ENCODE data around the gene GARIN5A. TPM values are rescaled to one million over a fixed set of nuclear protein-coding genes. Genes with fewer than 3 reads are reported as not detected.

The GARIN5A gene
- total and polyA plus RNA-seq, 2 experiments from 2014 or later = 13.3 to 25.0 TPM

DNA sequence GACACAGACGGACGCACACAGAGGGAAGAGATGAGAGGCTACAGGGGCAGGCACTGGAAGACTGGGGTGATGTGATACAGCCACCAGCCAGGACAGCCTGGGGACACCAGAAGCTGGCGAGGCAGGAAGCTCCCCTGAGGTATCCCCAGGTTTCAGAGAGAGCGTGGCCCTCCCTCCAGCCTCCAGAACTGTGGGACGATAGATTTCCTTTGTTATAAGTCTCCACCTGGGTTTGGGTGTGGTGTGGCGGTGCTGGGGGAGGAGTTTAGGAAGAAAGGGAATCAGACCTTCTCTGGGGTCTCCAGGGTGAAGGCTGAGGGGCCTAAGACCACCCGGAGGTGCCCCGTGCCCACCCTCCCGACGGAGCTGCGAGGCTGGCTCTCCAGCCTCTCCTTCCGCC, 39.8 kb upstream of the GARIN5A start:
- H3K27ac ChIP-seq (ENCODE audit: low read depth) = no peak overlapping the region
- no peaks in the 10 kb centered on the region for H3K79me2 ChIP-seq (replicated peaks; ENCODE audit: insufficient read depth)
- H2AFZ ChIP-seq = peak overlapping the region; percentile 72; the same call in 1 of the 2 replicates
- H3K27me3 ChIP-seq (ENCODE audit: insufficient read depth) = peaks cover 12% of the 10 kb centered on the region
- H3K36me3 Mint-ChIP-seq (ENCODE audit: low read depth) = peaks cover 23% of the 10 kb centered on the region
- H4K20me1 ChIP-seq (replicated peaks; ENCODE audit: insufficient read depth) = no peaks in the 10 kb centered on the region
- ATAC-seq = no peak
- TF ChIP-seq, protein P1, sequence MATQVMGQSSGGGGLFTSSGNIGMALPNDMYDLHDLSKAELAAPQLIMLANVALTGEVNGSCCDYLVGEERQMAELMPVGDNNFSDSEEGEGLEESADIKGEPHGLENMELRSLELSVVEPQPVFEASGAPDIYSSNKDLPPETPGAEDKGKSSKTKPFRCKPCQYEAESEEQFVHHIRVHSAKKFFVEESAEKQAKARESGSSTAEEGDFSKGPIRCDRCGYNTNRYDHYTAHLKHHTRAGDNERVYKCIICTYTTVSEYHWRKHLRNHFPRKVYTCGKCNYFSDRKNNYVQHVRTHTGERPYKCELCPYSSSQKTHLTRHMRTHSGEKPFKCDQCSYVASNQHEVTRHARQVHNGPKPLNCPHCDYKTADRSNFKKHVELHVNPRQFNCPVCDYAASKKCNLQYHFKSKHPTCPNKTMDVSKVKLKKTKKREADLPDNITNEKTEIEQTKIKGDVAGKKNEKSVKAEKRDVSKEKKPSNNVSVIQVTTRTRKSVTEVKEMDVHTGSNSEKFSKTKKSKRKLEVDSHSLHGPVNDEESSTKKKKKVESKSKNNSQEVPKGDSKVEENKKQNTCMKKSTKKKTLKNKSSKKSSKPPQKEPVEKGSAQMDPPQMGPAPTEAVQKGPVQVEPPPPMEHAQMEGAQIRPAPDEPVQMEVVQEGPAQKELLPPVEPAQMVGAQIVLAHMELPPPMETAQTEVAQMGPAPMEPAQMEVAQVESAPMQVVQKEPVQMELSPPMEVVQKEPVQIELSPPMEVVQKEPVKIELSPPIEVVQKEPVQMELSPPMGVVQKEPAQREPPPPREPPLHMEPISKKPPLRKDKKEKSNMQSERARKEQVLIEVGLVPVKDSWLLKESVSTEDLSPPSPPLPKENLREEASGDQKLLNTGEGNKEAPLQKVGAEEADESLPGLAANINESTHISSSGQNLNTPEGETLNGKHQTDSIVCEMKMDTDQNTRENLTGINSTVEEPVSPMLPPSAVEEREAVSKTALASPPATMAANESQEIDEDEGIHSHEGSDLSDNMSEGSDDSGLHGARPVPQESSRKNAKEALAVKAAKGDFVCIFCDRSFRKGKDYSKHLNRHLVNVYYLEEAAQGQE (IDR thresholded peaks at IDR 0.05; ENCODE audit: unreplicated experiment) = no peak
- TF ChIP-seq EZH2 (IDR thresholded peaks at IDR 0.05; ENCODE audit: low read depth, unreplicated experiment) (no peak), POLR2AphosphoS5 (IDR thresholded peaks at IDR 0.05; ENCODE audit: low read depth) (no peak), CREB1 (CRISPR knock-in tag; IDR thresholded peaks at IDR 0.05; ENCODE audit: low read depth) (no peak), JUNB (IDR thresholded peaks at IDR 0.05; ENCODE audit: unreplicated experiment) (no peak), ZNF331 (CRISPR knock-in tag; IDR thresholded peaks at IDR 0.05; ENCODE audit: low read depth) (no peak), STAT1 (IDR thresholded peaks at IDR 0.05; ENCODE audit: unreplicated experiment) (no peak), ZNF114 (CRISPR knock-in tag; IDR thresholded peaks at IDR 0.05) (no peak)
- TF ChIP-seq, protein P2, sequence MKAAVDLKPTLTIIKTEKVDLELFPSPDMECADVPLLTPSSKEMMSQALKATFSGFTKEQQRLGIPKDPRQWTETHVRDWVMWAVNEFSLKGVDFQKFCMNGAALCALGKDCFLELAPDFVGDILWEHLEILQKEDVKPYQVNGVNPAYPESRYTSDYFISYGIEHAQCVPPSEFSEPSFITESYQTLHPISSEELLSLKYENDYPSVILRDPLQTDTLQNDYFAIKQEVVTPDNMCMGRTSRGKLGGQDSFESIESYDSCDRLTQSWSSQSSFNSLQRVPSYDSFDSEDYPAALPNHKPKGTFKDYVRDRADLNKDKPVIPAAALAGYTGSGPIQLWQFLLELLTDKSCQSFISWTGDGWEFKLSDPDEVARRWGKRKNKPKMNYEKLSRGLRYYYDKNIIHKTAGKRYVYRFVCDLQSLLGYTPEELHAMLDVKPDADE (IDR thresholded peaks at IDR 0.05) = no peak
- TF ChIP-seq, protein P3, sequence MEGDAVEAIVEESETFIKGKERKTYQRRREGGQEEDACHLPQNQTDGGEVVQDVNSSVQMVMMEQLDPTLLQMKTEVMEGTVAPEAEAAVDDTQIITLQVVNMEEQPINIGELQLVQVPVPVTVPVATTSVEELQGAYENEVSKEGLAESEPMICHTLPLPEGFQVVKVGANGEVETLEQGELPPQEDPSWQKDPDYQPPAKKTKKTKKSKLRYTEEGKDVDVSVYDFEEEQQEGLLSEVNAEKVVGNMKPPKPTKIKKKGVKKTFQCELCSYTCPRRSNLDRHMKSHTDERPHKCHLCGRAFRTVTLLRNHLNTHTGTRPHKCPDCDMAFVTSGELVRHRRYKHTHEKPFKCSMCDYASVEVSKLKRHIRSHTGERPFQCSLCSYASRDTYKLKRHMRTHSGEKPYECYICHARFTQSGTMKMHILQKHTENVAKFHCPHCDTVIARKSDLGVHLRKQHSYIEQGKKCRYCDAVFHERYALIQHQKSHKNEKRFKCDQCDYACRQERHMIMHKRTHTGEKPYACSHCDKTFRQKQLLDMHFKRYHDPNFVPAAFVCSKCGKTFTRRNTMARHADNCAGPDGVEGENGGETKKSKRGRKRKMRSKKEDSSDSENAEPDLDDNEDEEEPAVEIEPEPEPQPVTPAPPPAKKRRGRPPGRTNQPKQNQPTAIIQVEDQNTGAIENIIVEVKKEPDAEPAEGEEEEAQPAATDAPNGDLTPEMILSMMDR (conservative IDR thresholded peaks at IDR 0.05; ENCODE audit: low read depth in 2 of 2) = no peak
- TF ChIP-seq, protein P4, sequence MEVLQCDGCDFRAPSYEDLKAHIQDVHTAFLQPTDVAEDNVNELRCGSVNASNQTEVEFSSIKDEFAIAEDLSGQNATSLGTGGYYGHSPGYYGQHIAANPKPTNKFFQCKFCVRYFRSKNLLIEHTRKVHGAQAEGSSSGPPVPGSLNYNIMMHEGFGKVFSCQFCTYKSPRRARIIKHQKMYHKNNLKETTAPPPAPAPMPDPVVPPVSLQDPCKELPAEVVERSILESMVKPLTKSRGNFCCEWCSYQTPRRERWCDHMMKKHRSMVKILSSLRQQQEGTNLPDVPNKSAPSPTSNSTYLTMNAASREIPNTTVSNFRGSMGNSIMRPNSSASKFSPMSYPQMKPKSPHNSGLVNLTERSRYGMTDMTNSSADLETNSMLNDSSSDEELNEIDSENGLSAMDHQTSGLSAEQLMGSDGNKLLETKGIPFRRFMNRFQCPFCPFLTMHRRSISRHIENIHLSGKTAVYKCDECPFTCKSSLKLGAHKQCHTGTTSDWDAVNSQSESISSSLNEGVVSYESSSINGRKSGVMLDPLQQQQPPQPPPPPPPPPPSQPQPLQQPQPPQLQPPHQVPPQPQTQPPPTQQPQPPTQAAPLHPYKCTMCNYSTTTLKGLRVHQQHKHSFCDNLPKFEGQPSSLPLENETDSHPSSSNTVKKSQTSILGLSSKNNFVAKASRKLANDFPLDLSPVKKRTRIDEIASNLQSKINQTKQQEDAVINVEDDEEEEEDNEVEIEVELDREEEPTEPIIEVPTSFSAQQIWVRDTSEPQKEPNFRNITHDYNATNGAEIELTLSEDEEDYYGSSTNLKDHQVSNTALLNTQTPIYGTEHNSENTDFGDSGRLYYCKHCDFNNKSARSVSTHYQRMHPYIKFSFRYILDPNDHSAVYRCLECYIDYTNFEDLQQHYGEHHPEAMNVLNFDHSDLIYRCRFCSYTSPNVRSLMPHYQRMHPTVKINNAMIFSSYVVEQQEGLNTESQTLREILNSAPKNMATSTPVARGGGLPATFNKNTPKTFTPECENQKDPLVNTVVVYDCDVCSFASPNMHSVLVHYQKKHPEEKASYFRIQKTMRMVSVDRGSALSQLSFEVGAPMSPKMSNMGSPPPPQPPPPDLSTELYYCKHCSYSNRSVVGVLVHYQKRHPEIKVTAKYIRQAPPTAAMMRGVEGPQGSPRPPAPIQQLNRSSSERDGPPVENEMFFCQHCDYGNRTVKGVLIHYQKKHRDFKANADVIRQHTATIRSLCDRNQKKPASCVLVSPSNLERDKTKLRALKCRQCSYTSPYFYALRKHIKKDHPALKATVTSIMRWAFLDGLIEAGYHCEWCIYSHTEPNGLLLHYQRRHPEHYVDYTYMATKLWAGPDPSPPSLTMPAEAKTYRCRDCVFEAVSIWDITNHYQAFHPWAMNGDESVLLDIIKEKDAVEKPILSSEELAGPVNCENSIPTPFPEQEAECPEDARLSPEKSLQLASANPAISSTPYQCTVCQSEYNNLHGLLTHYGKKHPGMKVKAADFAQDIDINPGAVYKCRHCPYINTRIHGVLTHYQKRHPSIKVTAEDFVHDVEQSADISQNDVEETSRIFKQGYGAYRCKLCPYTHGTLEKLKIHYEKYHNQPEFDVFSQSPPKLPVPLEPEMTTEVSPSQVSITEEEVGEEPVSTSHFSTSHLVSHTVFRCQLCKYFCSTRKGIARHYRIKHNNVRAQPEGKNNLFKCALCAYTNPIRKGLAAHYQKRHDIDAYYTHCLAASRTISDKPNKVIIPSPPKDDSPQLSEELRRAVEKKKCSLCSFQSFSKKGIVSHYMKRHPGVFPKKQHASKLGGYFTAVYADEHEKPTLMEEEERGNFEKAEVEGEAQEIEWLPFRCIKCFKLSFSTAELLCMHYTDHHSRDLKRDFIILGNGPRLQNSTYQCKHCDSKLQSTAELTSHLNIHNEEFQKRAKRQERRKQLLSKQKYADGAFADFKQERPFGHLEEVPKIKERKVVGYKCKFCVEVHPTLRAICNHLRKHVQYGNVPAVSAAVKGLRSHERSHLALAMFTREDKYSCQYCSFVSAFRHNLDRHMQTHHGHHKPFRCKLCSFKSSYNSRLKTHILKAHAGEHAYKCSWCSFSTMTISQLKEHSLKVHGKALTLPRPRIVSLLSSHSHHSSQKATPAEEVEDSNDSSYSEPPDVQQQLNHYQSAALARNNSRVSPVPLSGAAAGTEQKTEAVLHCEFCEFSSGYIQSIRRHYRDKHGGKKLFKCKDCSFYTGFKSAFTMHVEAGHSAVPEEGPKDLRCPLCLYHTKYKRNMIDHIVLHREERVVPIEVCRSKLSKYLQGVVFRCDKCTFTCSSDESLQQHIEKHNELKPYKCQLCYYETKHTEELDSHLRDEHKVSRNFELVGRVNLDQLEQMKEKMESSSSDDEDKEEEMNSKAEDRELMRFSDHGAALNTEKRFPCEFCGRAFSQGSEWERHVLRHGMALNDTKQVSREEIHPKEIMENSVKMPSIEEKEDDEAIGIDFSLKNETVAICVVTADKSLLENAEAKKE (CRISPR knock-in tag; IDR thresholded peaks at IDR 0.05) = no peak
- H3K4me3 Mint-ChIP-seq = no peak overlapping the region
- H3K27ac Mint-ChIP-seq = no peak overlapping the region
- peaks cover 86% of the 10 kb centered on the region for H3K9me3 Mint-ChIP-seq
- peaks cover 11% of the 10 kb centered on the region for H3K27me3 Mint-ChIP-seq (ENCODE audit: insufficient read depth, low read depth, poor library complexity)
- peak overlapping the region; percentile 71 for H3K4me2 ChIP-seq
- H3K36me3 ChIP-seq (ENCODE audit: insufficient read depth) = no peaks in the 10 kb centered on the region
- no peaks in the 10 kb centered on the region for H3K4me1 Mint-ChIP-seq
- no peaks in the 10 kb centered on the region for H3K9me2 ChIP-seq (ENCODE audit: insufficient read depth)
- peak overlapping the region; percentile 47 for H3K4me3 ChIP-seq
- peaks cover 6% of the 10 kb centered on the region; the same call in 1 of the 2 replicates for H3K4me1 ChIP-seq (ENCODE audit: insufficient read depth)
- H3F3A ChIP-seq (replicated peaks; ENCODE audit: low read depth) = no peaks in the 10 kb centered on the region
- peak; percentile 63 for DNase-seq (ENCODE audit: low spot score)
